SU-DHL-6 (cell line): Measurements from ENCODE around the gene GPR12.

Experiments
- H2AFZ ChIP-seq: fragments of 200-600 bp; sonication (generic); 2 replicates; pipeline ENCODE4 v1.6.1; 2014; ENCODE audit warnings: low read depth, mild to moderate bottlenecking, moderate library complexity, mixed read lengths, antibody characterized with exemption, low read length; ENCODE audit not compliant: severe bottlenecking
- H3F3A ChIP-seq: fragments of 200-600 bp; shearing (Covaris generic); 2 replicates; pipeline ENCODE4 v1.6.0; 2016; ENCODE audit warnings: antibody characterized with exemption, mild to moderate bottlenecking; ENCODE audit not compliant: insufficient read depth
- H3K27ac ChIP-seq: fragments of 200-600 bp; sonication (generic); 2 replicates; pipeline ENCODE4 v1.5.1; 2016; ENCODE audit warnings: low read depth, mild to moderate bottlenecking, low read length, moderate library complexity, mixed read lengths
- H3K27me3 ChIP-seq: fragments of 200-600 bp; sonication (generic), shearing (Covaris generic); 2 replicates; pipeline ENCODE4 v1.6.0; 2014; ENCODE audit warnings: mild to moderate bottlenecking, low read length
- H3K36me3 ChIP-seq: fragments of 200-600 bp; sonication (generic); 2 replicates; pipeline ENCODE4 v1.6.1; 2014; ENCODE audit warnings: mild to moderate bottlenecking, low read length, mixed read lengths
- H3K4me2 ChIP-seq: fragments of 300-600, 200-600 bp; shearing (Covaris generic), sonication (generic); 2 replicates; pipeline ENCODE4 v1.6.0; 2014; ENCODE audit warnings: low read length, low read depth, mild to moderate bottlenecking; ENCODE audit not compliant: poor library complexity, severe bottlenecking
- H3K4me3 ChIP-seq: fragments of 200-600 bp; sonication (generic); 2 replicates; pipeline ENCODE4 v1.5.1; 2014; ENCODE audit warnings: antibody characterized with exemption, low read length, mild to moderate bottlenecking, mixed read lengths; ENCODE audit not compliant: insufficient read depth, poor library complexity, severe bottlenecking
- H3K79me2 ChIP-seq: fragments of 200-600 bp; sonication (generic); 2 replicates; pipeline ENCODE4 v1.6.1; 2014; ENCODE audit warnings: mild to moderate bottlenecking, low read length, moderate library complexity; ENCODE audit not compliant: insufficient read depth
- H3K9ac ChIP-seq: fragments of 200-600 bp; sonication (generic); 2 replicates; pipeline ENCODE4 v1.7.0; 2014; ENCODE audit warnings: mild to moderate bottlenecking, low read length
- H3K9me2 ChIP-seq: fragments of 200-600 bp; sonication (generic); replicated peaks from 2 replicates; pipeline ENCODE4 v1.6.1; 2014; ENCODE audit warnings: low read length; ENCODE audit not compliant: insufficient read depth
- H3K9me3 ChIP-seq: fragments of 200-600 bp; sonication (generic); 2 replicates; pipeline ENCODE4 v1.6.1; 2014; ENCODE audit warnings: low read length, mixed read lengths; ENCODE audit not compliant: insufficient read depth
- H4K20me1 ChIP-seq: fragments of 200-600 bp; sonication (generic); 2 replicates; pipeline ENCODE4 v1.6.1; 2014; ENCODE audit warnings: low read depth, mild to moderate bottlenecking, antibody characterized with exemption, low read length, moderate library complexity, mixed read lengths
- EZH2phosphoT487 ChIP-seq: fragments of 200-600 bp; sonication (generic), shearing (Covaris generic); conservative IDR thresholded peaks from 2 replicates; pipeline ENCODE4 v1.6.1; 2018; ENCODE audit warnings: mild to moderate bottlenecking, antibody characterized with exemption, low read length, moderate library complexity, mixed read lengths
- TF ChIP-seq, protein P1 (sequence below): fragments of 200-600 bp; sonication (generic); IDR thresholded peaks from one replicate; pipeline ENCODE4 v1.5.1; 2017; ENCODE audit warnings: antibody characterized with exemption, mild to moderate bottlenecking, low read length, moderate library complexity; ENCODE audit not compliant: insufficient read depth, poor library complexity, severe bottlenecking

Gene GPR12

DNA sequence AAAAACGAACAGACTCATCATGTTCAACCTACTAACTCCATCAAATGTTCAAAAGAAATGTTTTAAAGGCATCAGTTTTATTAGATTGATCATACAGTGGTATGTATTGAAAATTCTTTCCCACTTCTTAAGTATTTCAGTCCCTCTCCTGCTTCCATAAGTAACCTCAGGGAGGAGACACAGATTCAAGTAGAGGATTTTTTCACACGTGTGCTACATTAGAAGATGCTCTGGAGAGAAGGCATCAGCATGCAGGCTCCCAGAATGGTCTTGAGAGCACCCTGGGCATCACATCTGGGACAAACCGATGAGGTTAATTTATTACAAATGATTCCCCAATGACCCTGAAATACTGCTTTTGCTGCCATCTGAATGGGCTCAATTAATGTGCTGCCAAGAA lies 3.6 kb downstream of the GPR12 start:
- Histone ChIP-seq H3K27ac (no peak overlapping the region), H3K9me3 (no peaks in the 10 kb centered on the region), H3K9ac (no peak overlapping the region), H3F3A (no peaks in the 10 kb centered on the region), H3K79me2 (no peaks in the 10 kb centered on the region), H3K9me2 (no peaks in the 10 kb centered on the region), H2AFZ (no peak overlapping the region), H3K36me3 (no peaks in the 10 kb centered on the region), H4K20me1 (no peaks in the 10 kb centered on the region), H3K27me3 (no peaks in the 10 kb centered on the region), H3K4me3 (no peak overlapping the region), H3K4me2 (no peak overlapping the region)
- TF ChIP-seq, protein P1, sequence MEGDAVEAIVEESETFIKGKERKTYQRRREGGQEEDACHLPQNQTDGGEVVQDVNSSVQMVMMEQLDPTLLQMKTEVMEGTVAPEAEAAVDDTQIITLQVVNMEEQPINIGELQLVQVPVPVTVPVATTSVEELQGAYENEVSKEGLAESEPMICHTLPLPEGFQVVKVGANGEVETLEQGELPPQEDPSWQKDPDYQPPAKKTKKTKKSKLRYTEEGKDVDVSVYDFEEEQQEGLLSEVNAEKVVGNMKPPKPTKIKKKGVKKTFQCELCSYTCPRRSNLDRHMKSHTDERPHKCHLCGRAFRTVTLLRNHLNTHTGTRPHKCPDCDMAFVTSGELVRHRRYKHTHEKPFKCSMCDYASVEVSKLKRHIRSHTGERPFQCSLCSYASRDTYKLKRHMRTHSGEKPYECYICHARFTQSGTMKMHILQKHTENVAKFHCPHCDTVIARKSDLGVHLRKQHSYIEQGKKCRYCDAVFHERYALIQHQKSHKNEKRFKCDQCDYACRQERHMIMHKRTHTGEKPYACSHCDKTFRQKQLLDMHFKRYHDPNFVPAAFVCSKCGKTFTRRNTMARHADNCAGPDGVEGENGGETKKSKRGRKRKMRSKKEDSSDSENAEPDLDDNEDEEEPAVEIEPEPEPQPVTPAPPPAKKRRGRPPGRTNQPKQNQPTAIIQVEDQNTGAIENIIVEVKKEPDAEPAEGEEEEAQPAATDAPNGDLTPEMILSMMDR: no peak
- no peak for TF ChIP-seq EZH2phosphoT487

GRCh38 chr13:26752671-26753070 lies 7.9 kb downstream of the GPR12 start:
- no peaks in the 10 kb centered on the region for H3F3A ChIP-seq
- no peaks in the 10 kb centered on the region for H3K36me3 ChIP-seq
- no peaks in the 10 kb centered on the region for H3K27me3 ChIP-seq
- no peak for TF ChIP-seq EZH2phosphoT487
- TF ChIP-seq, protein P1: no peak
- H2AFZ ChIP-seq: no peak overlapping the region
- H3K4me2 ChIP-seq: no peak overlapping the region
- H3K4me3 ChIP-seq: no peak overlapping the region
- no peaks in the 10 kb centered on the region for H3K9me3 ChIP-seq
- H3K9ac ChIP-seq: no peak overlapping the region
- H4K20me1 ChIP-seq: no peaks in the 10 kb centered on the region
- H3K27ac ChIP-seq: no peak overlapping the region
- no peaks in the 10 kb centered on the region for H3K79me2 ChIP-seq
- no peaks in the 10 kb centered on the region for H3K9me2 ChIP-seq

GRCh38 chr13:26749905-26750304 lies 10.7 kb downstream of the GPR12 start:
- H3K4me2 ChIP-seq: no peak overlapping the region
- H3K4me3 ChIP-seq: no peak overlapping the region
- H3K27ac ChIP-seq: no peak overlapping the region
- H3K9me2 ChIP-seq: no peaks in the 10 kb centered on the region
- no peak overlapping the region for H3K9ac ChIP-seq
- H2AFZ ChIP-seq: no peak overlapping the region
- no peaks in the 10 kb centered on the region for H3K9me3 ChIP-seq
- no peaks in the 10 kb centered on the region for H4K20me1 ChIP-seq
- no peaks in the 10 kb centered on the region for H3K27me3 ChIP-seq
- no peaks in the 10 kb centered on the region for H3F3A ChIP-seq
- no peaks in the 10 kb centered on the region for H3K79me2 ChIP-seq
- no peaks in the 10 kb centered on the region for H3K36me3 ChIP-seq
- TF ChIP-seq EZH2phosphoT487: no peak
- TF ChIP-seq, protein P1: no peak
